Measurements from ENCODE around the gene ZNF839.
"Not testable (repeated sequence)": the region's sequence is repeated elsewhere in the genome, so short reads cannot be mapped to it uniquely, and the experiment has no call there.

ZNF839 gene

GRCh38 chr14:102319351-102320032 is at the start of gene ZNF839:
Gene ZNF839 (plus strand): TSS chr14:102319746. CDS start chr14:102319766, 20 bp downstream.
- peak; percentile 93 for DNase-seq (ENCODE audit: low read depth)

GRCh38 chr14:102272392-102272791 is 47.2 kb upstream of the ZNF839 start:
- no peak for DNase-seq (ENCODE audit: low read depth)

- no peak for DNase-seq (ENCODE audit: low read depth)
Observed at GRCh38 chr14:102275866-102276265, 43.7 kb upstream of the ZNF839 start.

- no peak for DNase-seq (ENCODE audit: low read depth)
Observed at GRCh38 chr14:102277874-102278630, 41.5 kb upstream of the ZNF839 start.

- no peak for DNase-seq (ENCODE audit: low read depth)
Observed at GRCh38 chr14:102278631-102278935, 41.0 kb upstream of the ZNF839 start.

GRCh38 chr14:102279282-102279681 is 40.3 kb upstream of the ZNF839 start:
- no peak for DNase-seq (ENCODE audit: low read depth)

- no peak for DNase-seq (ENCODE audit: low read depth)
Observed at GRCh38 chr14:102279688-102280348, 39.7 kb upstream of the ZNF839 start.

- DNase-seq (ENCODE audit: low read depth), result no peak
Observed at GRCh38 chr14:102280376-102280962, 39.1 kb upstream of the ZNF839 start.

- DNase-seq (ENCODE audit: low read depth), result no peak
Observed at GRCh38 chr14:102282751-102283465, 36.6 kb upstream of the ZNF839 start.

GRCh38 chr14:102283631-102284129 is 35.9 kb upstream of the ZNF839 start:
- DNase-seq (ENCODE audit: low read depth), result no peak

GRCh38 chr14:102285106-102285505 is 34.4 kb upstream of the ZNF839 start:
- no peak for DNase-seq (ENCODE audit: low read depth)

- no peak for DNase-seq (ENCODE audit: low read depth)
Observed at GRCh38 chr14:102288139-102288538, 31.4 kb upstream of the ZNF839 start.

- no peak for DNase-seq (ENCODE audit: low read depth)
Observed at GRCh38 chr14:102292441-102292840, 27.1 kb upstream of the ZNF839 start.

GRCh38 chr14:102293781-102294180 is 25.8 kb upstream of the ZNF839 start:
- DNase-seq (ENCODE audit: low read depth), result no peak

- no peak for DNase-seq (ENCODE audit: low read depth)
Observed at GRCh38 chr14:102295270-102295669, 24.3 kb upstream of the ZNF839 start.

GRCh38 chr14:102297436-102298170 is 21.9 kb upstream of the ZNF839 start:
- no peak for DNase-seq (ENCODE audit: low read depth)

GRCh38 chr14:102298303-102299070 is 21.1 kb upstream of the ZNF839 start:
- DNase-seq (ENCODE audit: low read depth), result not testable (repeated sequence)

GRCh38 chr14:102303664-102304063 is 15.9 kb upstream of the ZNF839 start:
- no peak for DNase-seq (ENCODE audit: low read depth)

- peak; percentile 94 for DNase-seq (ENCODE audit: low read depth)
Observed at GRCh38 chr14:102304611-102305506, 14.7 kb upstream of the ZNF839 start, which contains the start of gene MOK. Gene MOK (minus strand): TSS chr14:102305164. CDS start chr14:102304968, 196 bp downstream.

Measured in activated T-cell treated with anti-CD3 and anti-CD28 coated beads for 1 hour (primary cell).